Endothelial cell of umbilical vein (primary cell): ENCODE data around the gene EPB41L4B. TPM values are rescaled to one million over a fixed set of nuclear protein-coding genes. Genes with fewer than 3 reads are reported as not detected.

Source experiments
- BruUV-seq: library from RNA; stranded (reverse); fragments of 400-500 nt; replicated peaks from 2 replicates; lab custom pipeline; 2021; lab: Mats Ljungman, UMichigan
- CTCF ChIA-PET: fragments of 300-600, 350-600 bp; sonication (Branson Sonifier 250); formaldehyde crosslinking; loops from one replicate; lab custom pipeline; 2021; ENCODE audit warnings: antibody characterized with exemption, inconsistent platforms; lab: Charles Lee
- POLR2A ChIA-PET: fragments of 300-600, 350-600 bp; sonication (Branson Sonifier 250); formaldehyde crosslinking; loops from one replicate; lab custom pipeline; 2021; ENCODE audit warnings: antibody characterized with exemption, inconsistent platforms; lab: Charles Lee
- DNase-seq: peaks from one replicate; pipeline ENCODE4 v3.0.0-alpha.2; 2011; ENCODE audit warnings: low read depth, low spot score
- FAIRE-seq: peaks from 2 replicates; lab custom pipeline; 2011; peaks lifted over from hg19 to GRCh38; lab: Jason Lieb, UNC
- H2AFZ ChIP-seq: 2 replicates; pipeline ENCODE4 v1.6.0; 2012; ENCODE audit warnings: low read depth, low read length, control low read depth, inconsistent platforms
- H3K27ac ChIP-seq: 2 replicates; pipeline ENCODE4 v1.5.1; 2011; ENCODE audit warnings: low read depth, mild to moderate bottlenecking, control low read depth, low read length, moderate library complexity; ENCODE audit not compliant: insufficient read depth
- H3K27me3 ChIP-seq, 2 experiments: 2 replicates each; pipeline versions ENCODE4 v1.6.0 to v1.6.1; 2011; ENCODE audit warnings: low read length in 2 of 2, mixed read lengths in 1 of 2; ENCODE audit not compliant: control insufficient read depth in 2 of 2, insufficient read depth in 2 of 2
- H3K36me3 ChIP-seq, 2 experiments: 2 replicates in 1 of 2; 3 replicates in 1 of 2; pipeline ENCODE4 v1.5.1; 2011; ENCODE audit warnings: low read length in 2 of 2, mild to moderate bottlenecking in 1 of 2, moderate library complexity in 1 of 2; ENCODE audit not compliant: control insufficient read depth in 2 of 2, insufficient read depth in 2 of 2; ENCODE audit errors: extremely low read depth in 1 of 2
- H3K4me1 ChIP-seq: 3 replicates; pipeline ENCODE4 v1.5.1; 2011; ENCODE audit warnings: mild to moderate bottlenecking, low read length; ENCODE audit not compliant: control insufficient read depth, insufficient read depth; ENCODE audit errors: extremely low read depth
- H3K4me2 ChIP-seq: 2 replicates; pipeline ENCODE4 v1.6.1; 2011; ENCODE audit warnings: low read length, control low read depth, mixed read lengths; ENCODE audit not compliant: insufficient read depth
- H3K4me3 ChIP-seq, 3 experiments: fragments of 200-600 bp in 1 of 3; sonication (generic), shearing (Covaris generic) in 1 of 3; replicated peaks in 1 of 3; 2 replicates each; pipeline ENCODE4 v1.5.1; 2011 to 2016; ENCODE audit warnings: control low read depth in 3 of 3, low read length in 3 of 3, mild to moderate bottlenecking in 2 of 3, inconsistent platforms in 1 of 3, low read depth in 1 of 3, moderate library complexity in 1 of 3; ENCODE audit not compliant: insufficient read depth in 1 of 3
- H3K79me2 ChIP-seq: 2 replicates; pipeline ENCODE4 v1.6.0; 2012; ENCODE audit warnings: low read length, inconsistent platforms; ENCODE audit not compliant: control insufficient read depth, insufficient read depth
- H3K9ac ChIP-seq: replicated peaks from 2 replicates; pipeline ENCODE3; 2011; ENCODE audit warnings: low read length, control low read depth; ENCODE audit not compliant: insufficient read depth; ENCODE audit errors: extremely low read depth
- H3K9me1 ChIP-seq: replicated peaks from 3 replicates; pipeline ENCODE4 v1.6.0; 2011; ENCODE audit warnings: mild to moderate bottlenecking, low read length; ENCODE audit not compliant: control insufficient read depth, insufficient read depth; ENCODE audit errors: extremely low read depth
- H3K9me3 ChIP-seq: replicated peaks from 2 replicates; pipeline ENCODE4 v1.5.1; 2012; ENCODE audit warnings: low read length, inconsistent platforms; ENCODE audit not compliant: control insufficient read depth, insufficient read depth
- H4K20me1 ChIP-seq: replicated peaks from 2 replicates; pipeline ENCODE3; 2011; ENCODE audit warnings: mild to moderate bottlenecking, low read length; ENCODE audit not compliant: control insufficient read depth, insufficient read depth; ENCODE audit errors: extremely low read depth
- GATA2 ChIP-seq: IDR thresholded peaks from 2 replicates; pipeline ENCODE4 v1.7.0; 2011; ENCODE audit warnings: low read depth, mild to moderate bottlenecking, moderate library complexity, mixed read lengths, low read length; ENCODE audit not compliant: insufficient read length, insufficient read depth
- JUN ChIP-seq: IDR thresholded peaks from 2 replicates; pipeline ENCODE4 v1.6.1; 2011; ENCODE audit warnings: borderline replicate concordance, low read depth; ENCODE audit not compliant: insufficient read length, insufficient read depth
- POLR2A ChIP-seq: IDR thresholded peaks from 2 replicates; pipeline ENCODE4 v1.6.1; 2012; ENCODE audit warnings: low read depth, mild to moderate bottlenecking, control low read depth, low read length
- dilution Hi-C: fragments of 300-500 bp; cut with MboI; formaldehyde crosslinking; loops from one replicate; pipeline ENCODE4 v1.15.0; 2019; ENCODE audit warnings: low sequenced_read_pairs; ENCODE audit not compliant: extremely low pct_ligation_motif_present
- intact Hi-C: fragments of 100-400 bp; cut with micrococcal nuclease; formaldehyde crosslinking; loops from one replicate; pipeline ENCODE4 v1.10.0; 2022
- polyA plus RNA-seq, 4 experiments: library from polyadenylated mRNA; depleted of rRNA in 3 of 4; stranded (reverse) in 3 of 4; unstranded in 1 of 4; fragments of >200 nt; gene quantifications; 2 replicates each; pipeline versions ENCODE4 v1.2.1 to v1.2.3, GENCODE V29; 2011 to 2012; ENCODE audit warnings: missing spikeins in 1 of 4
- total RNA-seq: library from RNA; stranded (reverse); gene quantifications from 2 replicates; pipeline ENCODE4 v1.2.3, GENCODE V29; 2021
- TF ChIP-seq, protein P1 (sequence below), 2 donors: IDR thresholded peaks; 1 replicate in 1 of 2; 2 replicates in 1 of 2; pipeline ENCODE4 v1.5.1; 2011; ENCODE audit warnings: low read length in 2 of 2, mild to moderate bottlenecking in 2 of 2, moderate library complexity in 2 of 2, control low read depth in 1 of 2, inconsistent platforms in 1 of 2, low read depth in 1 of 2; ENCODE audit not compliant: insufficient read depth in 1 of 2; ENCODE audit errors: extremely low read depth in 1 of 2

EPB41L4B gene
- total and polyA plus RNA-seq, 2 donors (not counting 3 experiments of a cell fraction or from before 2014, with no cell fraction given) = 0.10 to 0.15 TPM

DNA sequence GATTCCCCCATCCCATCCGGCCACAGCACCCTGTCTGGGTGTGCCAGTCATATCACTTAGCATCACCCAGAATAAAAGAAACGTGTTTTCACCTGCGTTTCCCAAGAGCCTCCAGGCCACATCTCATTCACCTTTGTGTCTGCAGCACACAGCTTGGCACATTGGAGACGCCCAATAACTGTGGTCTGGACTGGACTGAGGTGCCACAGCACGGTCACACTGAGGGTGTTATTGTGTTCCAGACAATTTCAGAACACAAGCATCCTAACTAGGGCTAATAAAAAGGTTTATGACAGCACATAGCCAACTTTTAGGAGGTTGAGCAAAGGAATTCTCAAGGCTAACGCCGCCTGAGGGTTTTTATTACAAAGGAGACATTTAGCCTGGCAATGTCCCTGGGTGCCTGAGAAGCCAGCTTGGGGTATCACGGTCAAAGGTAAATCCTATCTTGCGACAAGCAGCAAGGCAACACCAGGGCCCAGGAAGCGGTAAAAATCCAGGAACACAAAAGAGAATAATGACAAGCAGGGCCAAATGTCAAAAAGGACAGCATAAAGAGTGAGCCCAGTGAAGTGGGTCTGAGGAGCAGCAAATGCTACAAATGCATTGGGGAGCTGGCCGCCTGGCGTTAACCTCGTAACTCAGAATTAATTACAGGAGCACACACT lies 3.4 kb downstream of the EPB41L4B start:
- dilution Hi-C loops = no loop called here
- intact Hi-C loops = no loop called here
- no peak for FAIRE-seq

More for the DNA sequence above, 3.4 kb downstream of the EPB41L4B start:
- Histone ChIP-seq H3K27me3 (peaks cover 23 to 32% of the 10 kb centered on the region in 2 experiments), H3K4me3 (no peak overlapping the region), H3K4me1 (peaks cover 2% of the 10 kb centered on the region), H3K27ac (no peak overlapping the region), H2AFZ (no peak overlapping the region), H3K36me3 (no peaks in the 10 kb centered on the region), H3K4me2 (no peak overlapping the region), H3K79me2 (no peaks in the 10 kb centered on the region), H3K9me3 (no peaks in the 10 kb centered on the region), H3K9me1 (no peaks in the 10 kb centered on the region), H3K9ac (no peak overlapping the region), H4K20me1 (no peaks in the 10 kb centered on the region)
- no TSS peak for BruUV-seq
- CTCF ChIA-PET = interaction anchor here (0.6 to 2.0 kb wide), 3 partner anchors 134 to 1852 kb away, joined by 3 to 8 read pairs (median 4); no protein-coding TSS in a partner anchor
- POLR2A ChIA-PET = no interaction called here
- TF ChIP-seq, protein P1, sequence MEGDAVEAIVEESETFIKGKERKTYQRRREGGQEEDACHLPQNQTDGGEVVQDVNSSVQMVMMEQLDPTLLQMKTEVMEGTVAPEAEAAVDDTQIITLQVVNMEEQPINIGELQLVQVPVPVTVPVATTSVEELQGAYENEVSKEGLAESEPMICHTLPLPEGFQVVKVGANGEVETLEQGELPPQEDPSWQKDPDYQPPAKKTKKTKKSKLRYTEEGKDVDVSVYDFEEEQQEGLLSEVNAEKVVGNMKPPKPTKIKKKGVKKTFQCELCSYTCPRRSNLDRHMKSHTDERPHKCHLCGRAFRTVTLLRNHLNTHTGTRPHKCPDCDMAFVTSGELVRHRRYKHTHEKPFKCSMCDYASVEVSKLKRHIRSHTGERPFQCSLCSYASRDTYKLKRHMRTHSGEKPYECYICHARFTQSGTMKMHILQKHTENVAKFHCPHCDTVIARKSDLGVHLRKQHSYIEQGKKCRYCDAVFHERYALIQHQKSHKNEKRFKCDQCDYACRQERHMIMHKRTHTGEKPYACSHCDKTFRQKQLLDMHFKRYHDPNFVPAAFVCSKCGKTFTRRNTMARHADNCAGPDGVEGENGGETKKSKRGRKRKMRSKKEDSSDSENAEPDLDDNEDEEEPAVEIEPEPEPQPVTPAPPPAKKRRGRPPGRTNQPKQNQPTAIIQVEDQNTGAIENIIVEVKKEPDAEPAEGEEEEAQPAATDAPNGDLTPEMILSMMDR (IDR thresholded peaks at IDR 0.05; ENCODE audit: extremely low read depth in 1 of 2, insufficient read depth in 1 of 2, low read depth in 1 of 2, low read length in 2 of 2) = no peak
- TF ChIP-seq GATA2 (no peak), JUN (no peak), POLR2A (no peak)
- no peak for DNase-seq
